GM18907 (cell line): ENCODE results near the gene NLN.
"Not testable (repeated sequence)": the region's sequence is repeated elsewhere in the genome, so short reads cannot be mapped to it uniquely, and the experiment has no call there.

Source experiments
- ATAC-seq: cut with Tn5 transposase; IDR thresholded peaks from one replicate; pipeline ENCODE4 v1.9.1; 2021; ENCODE audit warnings: mild to moderate bottlenecking, moderate library complexity; ENCODE audit not compliant: unreplicated experiment

The NLN gene

DNA sequence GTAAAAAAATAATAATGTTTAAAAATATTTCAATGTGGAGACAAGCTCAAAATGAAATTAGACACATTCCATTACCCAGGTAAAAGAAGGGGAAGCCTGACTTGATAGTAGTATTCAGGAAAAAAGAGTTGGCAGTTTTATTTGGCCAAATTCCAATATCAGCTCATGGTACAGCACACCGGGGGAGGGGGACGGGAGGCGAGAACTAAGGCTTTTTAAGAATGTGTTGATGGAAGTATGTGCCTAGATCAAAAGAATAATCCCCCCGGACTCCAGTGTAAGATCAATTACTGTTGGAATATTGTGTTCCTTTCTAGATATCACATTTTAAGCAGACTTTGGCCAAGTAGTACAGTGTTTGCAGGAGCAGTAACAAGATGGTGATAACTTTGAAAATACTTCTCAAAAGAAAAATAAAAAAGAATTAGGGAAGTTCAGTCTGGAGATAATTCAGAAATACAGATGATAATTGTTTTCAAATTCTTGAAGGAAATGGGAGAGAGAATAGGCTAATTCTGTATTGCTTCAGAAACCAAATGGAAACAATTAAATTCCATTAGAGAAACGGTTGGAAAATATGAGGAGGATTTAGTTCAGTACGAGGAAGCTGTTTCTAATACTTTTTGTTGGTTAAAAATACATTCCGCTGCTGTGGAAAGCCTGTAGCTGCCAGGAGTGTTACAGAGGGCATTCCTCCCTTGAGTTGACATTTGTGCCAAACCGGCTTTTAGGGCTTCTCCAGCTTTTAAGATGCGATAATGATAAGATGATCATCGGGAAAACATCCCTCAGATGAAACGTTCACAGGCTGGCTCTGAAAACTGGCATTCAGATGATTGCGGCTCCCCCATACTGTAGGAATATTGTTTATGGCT is 106.3 kb downstream of the NLN start:
- ATAC-seq, result no peak

DNA sequence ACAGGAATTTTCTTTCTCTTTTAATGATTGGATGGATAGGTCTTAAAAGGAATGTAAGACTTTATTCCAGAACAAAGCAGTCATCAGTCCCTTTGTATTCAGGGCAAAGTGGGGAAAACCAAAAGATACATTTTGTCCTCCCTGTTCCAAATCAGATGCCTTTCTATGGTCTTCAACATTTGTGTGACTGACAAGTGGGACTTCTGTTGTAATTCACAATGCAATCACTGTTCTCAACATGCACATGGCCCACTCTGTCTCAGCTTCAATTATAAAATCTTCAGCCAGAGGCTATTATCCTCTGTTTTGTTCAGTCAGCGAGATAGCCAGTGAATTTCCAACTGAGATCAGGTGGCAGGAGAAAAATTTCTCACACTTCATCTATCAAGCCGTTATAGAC is 108.9 kb downstream of the NLN start:
- ATAC-seq, result no peak

DNA sequence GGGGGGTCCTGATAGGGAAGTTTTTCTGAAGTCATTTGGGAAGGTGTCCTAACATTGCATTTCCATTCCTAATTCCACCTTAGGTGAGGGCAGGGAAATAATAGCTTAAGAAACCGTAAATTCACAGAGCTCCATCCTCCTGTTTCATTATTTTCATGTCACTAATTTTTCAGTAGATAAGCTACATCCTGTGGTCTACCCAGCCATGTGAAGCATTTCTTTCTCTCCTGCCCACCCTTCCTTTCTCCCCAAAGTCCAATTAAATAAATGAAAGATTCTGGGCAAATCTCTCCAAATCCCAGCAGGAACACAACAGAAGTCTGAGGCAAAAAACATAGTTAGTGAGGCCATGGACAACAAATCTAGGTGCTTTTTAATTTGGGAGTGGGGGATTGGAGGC is 109.3 kb downstream of the NLN start:
- no peak for ATAC-seq

DNA sequence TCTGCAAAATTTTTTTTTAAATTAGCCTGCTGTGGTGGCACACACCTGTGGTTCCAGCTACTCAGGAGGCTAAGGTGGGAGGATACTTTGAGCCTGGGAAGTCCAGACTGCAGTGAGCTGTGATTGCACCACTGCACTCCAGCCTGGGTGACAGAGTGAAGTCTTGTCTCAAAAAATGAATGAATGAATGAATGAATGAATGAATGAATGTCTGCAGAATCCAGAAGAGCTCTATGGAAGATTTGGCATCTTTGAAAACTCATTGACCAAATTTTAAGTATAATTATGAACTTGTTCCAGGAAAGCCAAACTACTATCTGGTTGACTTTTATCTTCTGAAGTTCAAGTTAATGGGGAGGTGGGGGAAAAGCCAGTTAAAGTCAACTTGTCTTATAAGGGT is 110.1 kb downstream of the NLN start:
- ATAC-seq, result no peak

DNA sequence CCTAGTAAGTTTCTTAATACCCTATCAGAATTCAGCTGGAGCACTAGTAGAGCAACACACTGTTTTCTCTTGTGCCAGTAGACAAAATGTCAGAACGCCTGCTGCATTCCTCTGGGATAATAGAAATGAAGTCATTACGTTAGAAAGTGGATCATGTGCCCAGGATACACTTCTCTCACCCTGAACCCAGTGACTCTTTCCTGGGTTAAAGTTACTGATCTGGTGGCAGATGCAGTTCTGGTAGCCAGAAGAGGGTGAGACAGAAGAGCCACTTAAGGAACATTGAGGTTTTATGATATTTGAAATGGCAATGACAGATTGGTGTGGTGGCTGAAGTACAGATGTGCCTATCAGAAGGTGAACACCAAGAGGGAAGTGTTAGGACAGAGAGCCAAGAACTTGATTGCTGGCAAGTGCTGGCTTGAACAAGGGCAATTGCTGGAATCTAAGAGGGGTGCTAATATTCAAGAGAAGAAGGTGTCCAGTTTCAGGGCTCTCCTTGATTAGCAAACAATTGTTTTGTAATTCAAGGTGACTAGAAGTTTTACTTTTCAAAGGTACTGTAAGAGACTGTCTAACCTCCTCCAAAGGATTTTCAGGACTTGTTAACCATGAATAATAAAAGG is 110.7 kb downstream of the NLN start:
- no peak for ATAC-seq

DNA sequence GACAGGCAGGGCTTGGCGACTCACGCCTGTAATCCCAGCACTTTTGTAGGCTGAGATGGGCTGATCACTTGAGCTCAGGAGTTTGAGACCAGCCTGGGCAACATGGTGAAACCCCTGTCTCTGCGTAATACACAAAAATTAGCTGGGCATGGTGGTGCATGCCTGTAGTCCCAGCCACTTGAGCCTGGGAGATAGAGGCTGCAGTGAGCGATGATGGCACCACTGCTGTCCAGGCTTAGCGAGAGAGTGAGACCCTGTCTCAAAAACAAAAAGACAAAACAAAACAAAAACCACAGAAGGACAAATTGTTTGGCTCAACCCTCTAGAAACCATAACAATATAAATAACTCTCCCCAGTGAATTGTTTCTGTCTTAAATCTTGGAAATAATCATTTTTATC is 111.8 kb downstream of the NLN start:
- ATAC-seq, result no peak

DNA sequence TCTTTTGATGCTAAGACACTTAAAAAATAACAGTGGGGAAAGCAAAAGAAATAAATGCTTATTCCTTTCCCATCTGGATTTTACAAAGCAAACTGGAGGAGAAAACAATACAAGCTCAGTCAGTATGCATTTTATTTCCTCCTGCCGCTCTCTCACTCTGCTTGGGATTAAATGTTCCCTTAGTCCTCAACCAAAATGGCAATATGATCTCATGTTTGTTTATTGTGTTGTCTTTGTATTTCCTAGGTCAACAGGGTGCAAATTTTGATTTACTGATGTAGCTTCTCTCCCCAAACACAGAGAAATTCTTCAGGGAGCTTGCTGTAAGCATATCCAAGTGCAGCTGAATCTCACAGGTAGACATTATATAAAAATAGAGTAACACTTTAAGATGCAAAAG is 112.3 kb downstream of the NLN start:
- no peak for ATAC-seq

DNA sequence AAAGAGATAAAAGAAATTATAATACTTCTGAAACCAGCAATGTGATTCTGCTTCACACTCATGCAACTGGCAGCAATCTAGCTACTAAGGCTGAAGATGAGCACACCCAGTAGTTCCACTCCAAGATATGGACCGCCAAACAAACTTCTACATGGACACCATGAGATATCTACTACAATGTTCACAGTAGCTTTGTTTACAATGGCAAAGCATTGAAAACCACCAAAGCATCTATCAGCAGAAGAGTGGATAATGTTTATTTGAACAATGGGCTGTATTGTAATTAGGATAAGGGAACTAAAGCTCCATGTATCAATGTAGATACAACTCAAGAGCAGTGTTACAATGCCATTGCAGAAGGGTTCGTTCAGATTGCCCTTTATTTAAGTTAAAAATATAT is 113.2 kb downstream of the NLN start:
- ATAC-seq, result no peak

DNA sequence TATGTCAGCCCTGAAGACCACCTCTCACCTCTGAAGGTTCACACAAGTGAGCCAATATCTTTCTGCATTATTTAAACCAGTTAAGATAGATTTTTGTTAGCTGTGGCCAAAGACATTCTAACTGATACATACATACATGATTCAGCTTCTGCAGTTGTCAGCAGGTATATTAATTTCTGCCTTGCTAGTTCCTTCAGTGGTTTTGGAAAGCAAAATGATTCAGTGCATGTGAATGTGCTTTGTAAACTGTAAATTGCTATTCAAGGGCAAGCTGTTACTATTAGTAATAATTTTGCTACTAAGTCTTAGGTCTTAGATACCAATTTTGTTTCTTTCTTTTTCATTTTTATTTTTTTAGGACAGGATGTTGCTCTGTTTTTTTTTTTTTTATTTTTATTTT is 115.1 kb downstream of the NLN start:
- no peak for ATAC-seq

DNA sequence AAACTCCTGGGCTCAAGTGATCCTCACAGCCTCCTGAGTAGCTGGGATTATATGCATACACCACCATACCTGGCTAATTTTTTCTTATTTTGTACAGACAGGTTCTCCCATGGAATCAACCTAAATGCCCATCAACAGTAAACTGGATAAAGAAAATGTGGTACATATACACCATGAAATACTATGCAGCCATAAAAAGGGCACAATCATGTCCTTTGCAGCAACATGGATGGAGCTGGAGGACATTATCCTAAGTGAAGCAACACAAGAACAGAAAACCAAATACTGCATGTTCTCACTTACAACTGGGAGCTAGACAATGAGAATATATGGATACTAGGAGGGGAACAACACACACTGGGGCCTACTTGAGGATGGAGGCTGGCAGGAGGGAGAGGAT is 117.2 kb downstream of the NLN start:
- not testable (repeated sequence) for ATAC-seq

DNA sequence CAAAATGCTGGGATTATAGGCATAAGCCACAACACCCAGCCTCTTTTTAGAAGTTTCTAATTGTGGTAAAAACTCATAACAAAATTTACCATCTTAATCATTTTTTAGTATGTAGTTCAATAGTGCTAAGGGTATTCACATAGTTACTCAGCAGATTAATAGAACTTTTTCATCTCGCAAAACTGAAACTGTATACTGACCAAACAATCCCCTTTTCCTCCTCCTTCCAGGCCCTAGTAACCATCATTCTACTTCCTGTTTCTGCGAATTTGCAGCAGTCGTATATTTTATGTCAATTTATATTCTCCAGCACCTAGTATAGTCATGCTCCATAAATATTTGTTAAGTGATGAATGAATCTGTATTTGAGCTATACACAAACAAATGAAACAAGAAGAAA is 118.1 kb downstream of the NLN start:
- no peak for ATAC-seq

DNA sequence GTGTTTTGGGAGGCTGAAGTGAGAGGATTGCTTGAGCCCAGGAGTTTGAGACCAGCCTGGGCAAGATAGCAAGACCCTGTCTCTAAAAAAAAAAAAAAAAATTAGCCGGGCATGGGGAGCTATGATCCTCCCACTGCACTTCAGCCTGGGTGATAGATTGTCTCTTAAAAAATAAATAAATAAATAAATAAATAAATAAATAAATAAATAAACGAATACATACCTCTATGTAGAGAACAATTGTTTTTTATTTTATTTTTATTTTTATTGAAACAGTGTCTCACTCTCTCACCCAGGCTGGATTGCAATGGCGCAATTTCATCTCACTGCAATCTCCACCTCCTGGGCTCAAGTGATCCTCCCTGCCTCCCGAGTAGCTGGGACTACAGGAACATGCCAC is 122.8 kb downstream of the NLN start:
- ATAC-seq, result not testable (repeated sequence)

DNA sequence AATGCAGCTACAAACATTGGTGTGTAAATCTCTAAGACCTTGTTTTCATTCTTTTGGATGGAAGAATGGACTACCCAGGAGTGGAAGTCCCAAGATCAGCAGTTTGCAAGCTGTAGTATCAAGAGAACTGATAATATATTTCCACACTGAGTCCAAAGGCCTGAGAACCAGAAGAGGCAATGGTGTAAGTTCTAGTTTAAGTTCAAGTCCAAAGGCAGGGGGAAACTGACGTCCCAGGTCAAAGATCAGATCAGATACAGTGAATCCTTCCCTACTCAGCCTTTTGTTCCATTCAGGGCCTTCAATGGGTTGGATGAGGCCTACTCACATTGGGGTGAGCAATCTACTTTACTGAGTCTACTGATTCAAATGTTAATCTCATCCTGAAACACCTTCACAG is 124.1 kb downstream of the NLN start:
- no peak for ATAC-seq

DNA sequence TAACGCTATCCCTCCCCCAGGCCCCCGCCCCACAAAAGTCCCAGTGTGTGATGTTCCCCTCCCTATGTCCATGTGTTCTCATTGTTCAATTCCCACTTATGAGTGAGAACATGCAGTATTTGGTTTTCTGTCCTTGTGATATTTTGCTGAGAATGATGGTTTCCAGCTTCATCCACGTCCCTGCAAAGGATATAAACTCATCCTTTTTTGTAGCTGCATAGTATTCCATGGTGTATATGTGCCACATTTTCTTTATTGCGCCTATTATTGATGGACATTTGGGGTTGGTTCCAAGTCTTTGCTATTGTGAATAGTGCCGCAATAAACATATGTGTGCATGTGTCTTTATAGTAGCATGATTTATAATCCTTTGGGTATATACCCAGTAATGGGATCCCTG is 125.0 kb downstream of the NLN start:
- not testable (repeated sequence) for ATAC-seq

DNA sequence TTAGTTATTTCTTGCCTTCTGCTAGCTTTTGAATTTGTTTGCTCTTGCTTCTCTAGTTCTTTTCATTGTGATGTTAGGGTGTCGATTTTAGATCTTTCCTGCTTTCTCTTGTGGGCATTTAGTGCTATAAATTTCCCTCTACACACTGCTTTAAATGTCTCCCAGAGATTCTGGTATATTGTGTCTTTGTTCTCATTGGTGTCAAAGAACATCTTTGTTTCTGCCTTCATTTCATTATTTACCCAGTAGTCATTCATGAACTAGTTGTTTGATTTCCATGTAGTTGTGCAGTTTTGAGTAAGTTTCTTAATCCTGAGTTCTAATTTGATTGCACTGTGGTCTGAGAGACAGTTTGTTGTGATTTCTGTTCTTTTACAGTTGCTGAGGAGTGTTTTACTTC is 127.9 kb downstream of the NLN start:
- ATAC-seq, result not testable (repeated sequence)

DNA sequence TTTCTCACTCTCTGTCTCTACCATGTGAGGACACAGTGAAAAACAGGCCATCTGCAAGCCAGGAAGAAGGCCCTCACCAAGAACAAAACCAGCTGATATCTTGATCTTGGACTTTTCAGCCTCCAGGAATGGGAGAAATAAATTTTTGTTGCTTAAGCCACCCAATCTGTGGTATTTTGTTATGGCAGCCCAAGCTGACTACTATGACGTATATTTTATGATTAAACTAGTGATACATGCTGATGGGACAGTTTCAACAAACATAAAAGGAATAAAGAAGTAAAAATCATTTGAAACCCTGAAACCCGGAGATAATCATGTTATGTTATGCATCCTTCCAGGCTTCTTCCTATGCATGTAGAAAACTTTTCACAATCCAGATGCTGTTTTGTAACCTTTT is 132.9 kb downstream of the NLN start:
- ATAC-seq, result no peak

DNA sequence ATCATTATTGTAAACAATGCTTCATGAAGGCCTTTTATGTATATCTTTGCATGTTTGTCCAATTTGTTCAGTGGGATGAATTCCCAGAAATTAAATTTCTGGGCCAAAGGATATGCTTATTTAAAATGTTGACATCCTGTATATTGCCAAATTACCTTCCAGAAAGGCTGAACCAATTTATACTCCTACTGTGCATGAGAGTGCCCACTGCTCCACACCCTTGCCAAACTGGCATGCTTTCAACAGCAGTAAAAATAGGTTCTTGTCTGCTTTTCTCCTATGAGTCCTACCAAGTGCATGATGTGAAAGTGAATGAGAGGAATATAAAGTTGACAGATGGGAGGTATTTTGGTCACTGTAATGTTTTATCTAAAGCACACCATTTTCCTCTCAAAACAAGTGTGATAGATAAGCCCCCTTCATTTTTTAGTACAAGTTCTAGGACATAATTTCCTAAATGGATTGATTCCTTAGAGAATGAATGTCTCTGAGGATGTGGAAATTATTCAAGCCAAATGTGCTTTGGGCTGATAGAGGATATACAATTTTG is 133.8 kb downstream of the NLN start:
- no peak for ATAC-seq

DNA sequence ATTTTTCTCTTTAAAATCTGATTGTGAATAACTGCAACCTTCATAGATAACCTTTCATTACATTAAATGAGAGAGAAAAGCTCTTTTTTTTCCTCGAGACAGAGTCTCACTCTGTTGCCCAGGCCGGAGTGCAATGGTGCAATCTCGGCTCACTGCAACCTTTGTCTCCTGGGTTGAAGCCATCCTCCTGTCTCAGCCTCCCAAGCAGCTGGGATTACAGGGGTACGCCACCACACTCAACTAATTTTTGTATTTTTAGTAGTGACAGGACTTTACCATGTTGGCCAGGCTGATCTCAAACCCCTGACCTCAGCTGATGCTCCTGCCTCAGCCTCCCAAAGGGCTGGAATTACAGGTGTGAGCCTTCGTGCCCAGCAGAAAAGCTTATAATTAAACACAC is 134.5 kb downstream of the NLN start:
- ATAC-seq, result no peak

DNA sequence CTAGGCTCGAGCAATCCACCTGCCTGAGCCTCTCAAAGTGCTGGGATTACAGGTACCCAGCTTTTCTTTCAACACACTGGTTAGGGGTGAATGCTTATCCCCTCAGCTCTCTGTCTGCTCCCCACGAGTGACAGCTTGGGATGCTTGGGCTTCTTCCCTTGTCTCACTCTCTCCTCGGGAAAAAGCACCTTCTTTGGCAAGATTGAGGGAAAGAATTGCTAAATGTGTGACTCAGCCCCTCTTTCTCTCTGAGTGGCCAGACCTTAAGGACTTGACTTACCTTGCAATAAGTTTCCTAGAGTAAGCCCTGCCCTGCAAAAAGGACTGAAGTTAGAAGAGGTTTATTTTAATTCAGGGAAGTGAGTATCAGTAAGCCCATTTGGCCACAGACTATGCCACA is 136.3 kb downstream of the NLN start:
- ATAC-seq, result no peak

DNA sequence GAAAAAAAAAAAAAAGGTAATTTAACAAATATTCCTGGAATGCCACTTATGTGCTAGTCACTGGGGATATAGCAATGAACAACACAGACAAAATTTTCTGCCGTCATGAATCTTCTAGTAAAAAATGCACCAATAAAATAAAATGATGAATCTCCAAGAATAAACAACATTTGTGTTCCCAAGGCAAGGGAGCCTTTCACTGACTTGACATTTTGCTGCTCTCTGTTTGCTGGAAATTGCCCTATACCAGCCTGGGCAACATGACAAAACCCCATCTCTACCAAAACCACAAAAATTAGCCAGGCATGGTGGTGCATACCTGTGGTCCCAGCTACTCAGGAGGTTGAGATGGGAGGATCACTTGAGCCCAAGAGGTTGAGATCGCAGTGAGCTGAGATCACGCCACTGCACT is 139.8 kb downstream of the NLN start:
- ATAC-seq, result no peak

DNA sequence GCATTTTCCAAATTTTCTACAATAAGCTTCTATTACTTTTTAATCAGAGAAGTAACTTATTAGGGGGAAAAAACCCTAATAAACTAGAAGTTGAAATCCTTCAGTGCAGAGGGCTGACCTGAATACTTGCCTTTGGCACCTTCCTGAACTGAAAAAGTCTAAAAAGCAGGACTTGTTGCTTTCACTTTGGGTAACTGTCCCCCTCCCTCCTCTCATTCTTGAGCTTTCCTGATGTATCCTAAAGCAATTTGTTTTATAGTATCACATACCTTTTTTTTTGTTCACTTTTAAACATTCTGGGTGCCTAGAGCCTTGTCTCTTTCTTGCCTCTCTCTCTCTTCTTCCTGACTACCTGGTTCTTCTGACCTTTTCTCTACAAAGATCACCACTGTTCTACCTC is 140.4 kb downstream of the NLN start:
- no peak for ATAC-seq

DNA sequence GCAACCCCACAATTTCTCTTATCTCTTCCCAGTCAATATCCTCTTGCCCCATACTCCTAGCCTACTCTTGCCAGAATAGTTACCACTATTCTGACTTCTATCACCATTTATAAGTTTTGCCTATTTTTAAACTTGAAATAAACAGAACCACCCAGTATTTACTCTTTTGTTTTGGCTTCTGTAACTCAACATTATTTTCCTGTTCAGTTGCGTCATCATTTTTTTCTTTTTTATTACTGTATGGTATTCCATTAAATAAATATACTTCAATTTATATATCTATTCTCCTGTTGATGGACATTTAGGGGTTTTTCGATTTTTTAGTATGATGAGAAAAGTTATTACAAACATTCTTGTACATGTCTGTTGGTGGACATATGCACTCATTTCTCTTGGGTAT is 141.7 kb downstream of the NLN start:
- no peak for ATAC-seq
